Mucosa of descending colon (tissue), 3 donors: ENCODE data around the gene TAF4. TPM values are rescaled to one million over a fixed set of nuclear protein-coding genes. Genes with fewer than 3 reads are reported as not detected.

Experiments
- ATAC-seq: fragments of 200-7000 bp; cut with Tn5 transposase; one replicate; pipeline ENCODE4 v1.9.1; 2020; ENCODE audit warnings: mild to moderate bottlenecking, moderate library complexity
- DNase-seq, 3 donors: peaks; one replicate each; pipeline ENCODE4 v3.0.0-alpha.2; 2020
- H3K36me3 ChIP-seq: fragments of 200-600 bp; one replicate; pipeline ENCODE4 v1.8.0; 2021; ENCODE audit warnings: low read depth, mild to moderate bottlenecking
- H3K4me1 ChIP-seq: fragments of 200-600 bp; one replicate; pipeline ENCODE4 v1.8.0; 2021; ENCODE audit warnings: low read depth, mild to moderate bottlenecking
- H3K4me3 ChIP-seq: fragments of 200-600 bp; one replicate; pipeline ENCODE4 v1.8.0; 2021; ENCODE audit warnings: mild to moderate bottlenecking
- H3K9me3 ChIP-seq: fragments of 200-600 bp; one replicate; pipeline ENCODE4 v1.8.0; 2021; ENCODE audit warnings: mild to moderate bottlenecking
- CTCF ChIP-seq: fragments of 200-600 bp; IDR thresholded peaks from one replicate; pipeline ENCODE4 v1.8.0; 2022; ENCODE audit warnings: antibody characterized with exemption, mild to moderate bottlenecking
- intact Hi-C, 2 donors: fragments of 100-400 bp; cut with DNase I in 1 of 2; cut with micrococcal nuclease in 1 of 2; formaldehyde crosslinking; loops; one replicate each; pipeline versions ENCODE4 v1.11.0 to v1.11.1; 2022; cut with DNase I, micrococcal nuclease
- total RNA-seq, 3 donors: library from RNA; stranded (reverse); fragmentation: NEBNext Ultra II Directional in 2 of 3; extraction: Animal tissue kit (Norgen Biotek cat#: 25700) in 2 of 3; gene quantifications; one replicate each; pipeline versions ENCODE4 v1.2.1 to v1.2.4, GENCODE V29; 2021 to 2023
- donor health status: DM: no; HTN: no; CAD: no; lungs with moderate emphysema.
- donor health status: DM: no; HTN: no; CAD: no.
- donor health status: DM: no; HTN: yes; CAD: no.

Gene TAF4
- total RNA-seq, 3 donors from 2014 or later = 23.8 to 28.3 (median 27.5) TPM

GRCh38 chr20:62023935-62024334 lies 41.7 kb downstream of the TAF4 start:
- no peak for TF ChIP-seq CTCF
- H3K36me3 ChIP-seq = no peaks in the 10 kb centered on the region

DNA sequence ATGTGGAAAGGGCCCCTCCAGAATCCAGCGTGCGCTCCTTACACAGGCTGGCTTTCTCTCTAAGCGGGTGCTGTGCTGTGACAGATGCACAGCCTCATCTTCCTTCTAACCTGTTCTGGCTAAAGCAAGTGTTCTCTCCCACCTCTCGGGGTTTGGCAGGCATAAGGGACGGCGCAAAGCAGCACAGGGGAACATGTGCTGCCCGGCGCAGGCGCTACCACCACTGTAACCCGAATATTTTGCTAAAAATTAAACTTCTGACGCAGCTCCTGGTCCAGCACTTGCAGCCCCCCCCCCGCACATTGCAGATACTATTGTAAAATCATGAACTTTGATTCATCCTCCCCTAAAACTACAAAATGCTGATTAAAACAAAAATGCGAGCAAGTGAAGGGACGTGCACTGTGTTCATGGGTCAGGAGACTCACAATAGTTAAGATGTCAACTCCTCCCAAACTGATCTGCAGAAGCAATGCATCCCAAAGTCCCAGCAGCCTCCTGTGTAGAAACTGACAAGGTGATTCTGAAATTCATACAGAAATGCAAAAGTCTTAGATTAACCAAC lies 43.0 kb downstream of the TAF4 start:
- H3K4me3 ChIP-seq = no peak overlapping the region
- H3K4me1 ChIP-seq = peaks cover 7% of the 10 kb centered on the region
- intact Hi-C loops = loop anchor here in 1 of 2 donors (10.0 kb wide), 1 partner anchor 102 kb away; the partner anchor contains the start of gene LSM14B
- no peak for TF ChIP-seq CTCF
- H3K9me3 ChIP-seq = no peaks in the 10 kb centered on the region
- DNase-seq (peak in 1 of 3 donors; percentile 5), ATAC-seq (no peak)
- no peaks in the 10 kb centered on the region for H3K36me3 ChIP-seq

More at GRCh38 chr20:62023935-62024334, 41.7 kb downstream of the TAF4 start:
- intact Hi-C loops = loop anchor here in 1 of 2 donors (10.0 kb wide), 1 partner anchor 101 kb away; the partner anchor contains the start of gene LSM14B
- no peak for ATAC-seq
- H3K4me1 ChIP-seq = peaks cover 7% of the 10 kb centered on the region
- H3K4me3 ChIP-seq = no peak overlapping the region
- H3K9me3 ChIP-seq = no peaks in the 10 kb centered on the region
- DNase-seq = no peak

DNA sequence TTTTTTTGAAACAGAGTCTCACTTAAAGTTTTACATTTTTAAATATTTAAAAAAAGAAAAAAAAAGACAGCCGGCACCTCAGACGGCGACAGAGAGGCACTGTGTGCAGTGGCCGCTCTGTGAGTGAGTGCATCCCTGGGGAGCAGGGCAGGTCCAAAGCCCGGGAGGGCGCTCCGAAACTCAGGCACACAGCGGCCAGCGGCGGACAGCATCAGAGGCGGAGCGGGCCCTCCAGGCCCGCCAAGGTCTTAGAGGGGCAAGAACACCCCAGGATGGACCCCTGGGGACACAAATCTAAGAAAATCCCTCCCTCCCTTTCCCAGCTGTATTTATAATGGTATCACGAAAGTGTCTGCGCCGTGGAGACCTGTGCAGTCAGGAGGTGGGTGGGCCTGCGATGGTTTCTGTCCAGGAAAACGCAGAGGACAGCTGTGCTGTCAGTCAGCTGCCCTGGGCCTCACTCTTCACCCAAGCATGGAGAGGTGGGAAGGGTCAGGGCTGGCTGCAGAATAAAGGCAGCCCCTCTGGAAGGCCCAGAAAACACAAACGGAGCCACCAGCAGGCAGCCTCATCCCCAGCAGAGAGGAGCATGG lies 43.8 kb downstream of the TAF4 start:
- no peaks in the 10 kb centered on the region for H3K9me3 ChIP-seq
- no peak overlapping the region for H3K4me3 ChIP-seq
- intact Hi-C loops = loop anchor here in 1 of 2 donors (10.0 kb wide), 1 partner anchor 103 kb away; the partner anchor contains the start of gene LSM14B
- H3K36me3 ChIP-seq = no peaks in the 10 kb centered on the region
- peaks cover 7% of the 10 kb centered on the region for H3K4me1 ChIP-seq
- DNase-seq = peak in 1 of 3 donors; percentile 39
- no peak for ATAC-seq
- TF ChIP-seq CTCF = no peak

DNA sequence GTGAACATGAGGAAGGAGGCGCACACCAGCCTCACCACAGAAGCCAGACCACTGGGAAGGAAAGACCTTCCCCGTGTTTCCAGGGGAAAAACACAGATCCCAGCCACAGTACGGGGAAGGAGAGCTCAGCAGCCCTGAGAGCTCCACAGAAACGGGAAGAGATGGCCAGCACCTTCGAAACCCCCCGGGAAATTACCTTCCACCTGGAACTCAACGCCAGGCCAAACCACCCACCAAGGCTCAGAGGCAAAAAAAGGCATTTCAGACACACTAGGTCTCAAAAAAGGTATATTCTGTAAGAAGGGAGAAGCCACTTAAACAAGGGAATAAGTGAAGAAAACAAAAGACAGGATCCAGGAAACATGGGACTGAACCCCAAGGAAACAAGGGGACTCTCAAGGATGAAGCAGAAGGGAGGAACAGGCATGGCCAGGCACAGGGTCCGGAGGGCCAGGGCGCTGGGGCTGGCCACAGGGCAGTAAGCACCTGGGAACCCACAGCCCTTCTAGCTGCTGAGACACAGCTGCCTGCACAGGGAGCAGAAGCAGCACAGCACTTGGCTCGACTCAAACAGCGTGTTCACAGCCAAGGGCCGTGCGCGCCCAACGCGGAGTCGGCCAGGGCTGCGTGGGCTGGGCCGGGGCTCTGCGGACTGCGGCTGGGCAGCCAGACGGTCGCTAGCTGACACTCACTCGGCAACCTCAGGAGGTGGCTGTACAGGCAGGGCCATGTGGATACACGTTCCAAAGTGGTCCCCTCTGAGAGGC lies 44.6 kb downstream of the TAF4 start:
- TF ChIP-seq CTCF = no peak
- peaks cover 1% of the 10 kb centered on the region for H3K4me1 ChIP-seq
- H3K36me3 ChIP-seq = no peaks in the 10 kb centered on the region
- DNase-seq (peak in 1 of 3 donors; percentile 38), ATAC-seq (peak; percentile 48)
- intact Hi-C loops = loop anchor here in 1 of 2 donors (10.0 kb wide), 1 partner anchor 104 kb away; the partner anchor contains the start of gene LSM14B
- no peak overlapping the region for H3K4me3 ChIP-seq
- no peaks in the 10 kb centered on the region for H3K9me3 ChIP-seq

DNA sequence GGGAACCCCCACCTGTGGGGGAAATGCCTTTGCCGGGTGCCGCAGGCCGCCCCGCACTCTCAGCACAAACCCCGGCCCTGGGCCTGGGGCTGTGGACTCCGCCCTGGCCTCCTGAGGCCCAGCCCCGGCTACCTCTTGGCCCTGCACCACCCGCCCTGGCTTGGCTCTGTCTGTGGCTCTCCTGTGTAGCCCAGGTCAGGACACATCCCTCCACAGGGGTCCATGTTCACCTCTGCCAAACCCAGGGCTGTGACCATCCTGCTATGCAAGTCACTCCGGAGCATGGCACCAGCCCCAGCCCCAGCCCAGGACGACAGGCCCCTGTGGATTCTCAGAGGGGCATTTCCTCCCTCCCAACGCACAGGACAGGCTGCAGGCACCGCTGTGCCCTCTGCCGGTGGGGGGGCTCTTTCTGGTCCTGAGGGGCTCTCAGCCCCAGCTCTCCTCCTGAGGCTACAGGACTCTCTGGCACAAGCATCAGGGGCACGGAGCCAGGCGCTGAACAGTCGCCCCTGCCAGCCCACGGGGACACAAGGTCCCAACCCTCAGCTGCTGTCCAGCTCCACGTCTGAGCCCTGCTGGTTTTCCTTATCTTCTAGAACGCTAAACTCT lies 45.7 kb downstream of the TAF4 start:
- peak; percentile 8 for ATAC-seq
- no peaks in the 10 kb centered on the region for H3K4me1 ChIP-seq

More for the DNA sequence above, 45.7 kb downstream of the TAF4 start:
- TF ChIP-seq CTCF = no peak
- no peaks in the 10 kb centered on the region for H3K36me3 ChIP-seq
- no peaks in the 10 kb centered on the region for H3K9me3 ChIP-seq
- intact Hi-C loops = loop anchor here in 1 of 2 donors (10.0 kb wide), 2 partner anchors 105 to 125 kb away; partner anchors contain the start of genes LSM14B, PSMA7 and SS18L1
- DNase-seq = no peak
- H3K4me3 ChIP-seq = no peak overlapping the region
